Dermis microvascular lymphatic vessel endothelial cell (primary cell): ENCODE results near the gene CDYL2. TPM values are rescaled to one million over a fixed set of nuclear protein-coding genes. Genes with fewer than 3 reads are reported as not detected.
"Not testable (repeated sequence)": the region's sequence is repeated elsewhere in the genome, so short reads cannot be mapped to it uniquely, and the experiment has no call there.

Experiments used
- DNase-seq, 2 donors: peaks; one replicate each; pipeline versions ENCODE4 v3.0.0 to v3.0.0-alpha.2; 2010; ENCODE audit warnings: low read depth in 2 of 2
- total RNA-seq: library from RNA; depleted of rRNA; stranded (reverse); fragments of >200 nt; gene quantifications from 2 replicates; pipeline ENCODE4 v1.2.1, GENCODE V29; 2014

The CDYL2 gene
- total RNA-seq, 1 donor from 2014 or later: 19.8 TPM

- DNase-seq: no peak
Observed at GRCh38 chr16:80744856-80745255, 59.5 kb downstream of the CDYL2 start.

- no peak for DNase-seq
Observed at GRCh38 chr16:80743772-80744171, 60.6 kb downstream of the CDYL2 start.

GRCh38 chr16:80743273-80743672, 61.1 kb downstream of the CDYL2 start:
- DNase-seq: no peak

GRCh38 chr16:80742331-80742730, 62.1 kb downstream of the CDYL2 start:
- DNase-seq: no peak

GRCh38 chr16:80741724-80742123, 62.7 kb downstream of the CDYL2 start:
- DNase-seq: peak; percentile 16 to 36

- no peak for DNase-seq
Observed at GRCh38 chr16:80739523-80739922, 64.9 kb downstream of the CDYL2 start.

- DNase-seq: no peak
Observed at GRCh38 chr16:80738521-80738920, 65.9 kb downstream of the CDYL2 start.

- DNase-seq: no peak
Observed at GRCh38 chr16:80735846-80736245, 68.6 kb downstream of the CDYL2 start.

GRCh38 chr16:80733407-80733806, 71.0 kb downstream of the CDYL2 start:
- no peak for DNase-seq

GRCh38 chr16:80731915-80732314, 72.5 kb downstream of the CDYL2 start:
- DNase-seq: no peak

- DNase-seq: not testable (repeated sequence)
Observed at GRCh38 chr16:80727066-80727763, 77.2 kb downstream of the CDYL2 start.

- no peak for DNase-seq
Observed at GRCh38 chr16:80725566-80726162, 78.7 kb downstream of the CDYL2 start.

- DNase-seq: no peak
Observed at GRCh38 chr16:80723981-80724380, 80.4 kb downstream of the CDYL2 start.

- DNase-seq: no peak
Observed at GRCh38 chr16:80723091-80723490, 81.3 kb downstream of the CDYL2 start.

- DNase-seq: no peak
Observed at GRCh38 chr16:80720804-80721371, 83.5 kb downstream of the CDYL2 start.

GRCh38 chr16:80719573-80719972, 84.8 kb downstream of the CDYL2 start:
- no peak for DNase-seq

- DNase-seq: peak; percentile 10 to 91
Observed at GRCh38 chr16:80718480-80719220, 85.7 kb downstream of the CDYL2 start.

GRCh38 chr16:80717611-80718010, 86.8 kb downstream of the CDYL2 start:
- DNase-seq: no peak

- no peak for DNase-seq
Observed at GRCh38 chr16:80716564-80717139, 87.7 kb downstream of the CDYL2 start.

GRCh38 chr16:80711406-80711805, 93.0 kb downstream of the CDYL2 start:
- DNase-seq: no peak

GRCh38 chr16:80710918-80711317, 93.5 kb downstream of the CDYL2 start:
- DNase-seq: no peak

GRCh38 chr16:80708823-80709222, 95.6 kb downstream of the CDYL2 start:
- DNase-seq: no peak
